ENCODE data around the gene ITGB7. TPM values are rescaled to one million over a fixed set of nuclear protein-coding genes. Genes with fewer than 3 reads are reported as not detected.

The ITGB7 gene
- total and polyA plus RNA-seq, 2 of the 4 experiments (the other 2 are of a cell fraction), result 0.18 to 0.44 TPM

Small RNAs within 50 kb of the gene (microRNA-seq; reads per million reads assigned to microRNA genes)
- not detected for gene HIGD1AP1 (ENCODE audit: insufficient read depth, insufficient read length)

Small RNAs within 50 kb of the gene (small RNA-seq; reads per million reads assigned to genes)
- gene HIGD1AP1, result 0 reads per million in 5 experiments

Other genes starting within 250 kb of the ITGB7 start
- gene EIF4B, start 200.8 kb downstream of the ITGB7 start, total RNA-seq (2012; rRNA removed), result 671 and 1,144 TPM in 2 replicates
- gene EIF4B, start 200.8 kb downstream of the ITGB7 start, polyA plus RNA-seq (2012; rRNA removed), result 227 and 313 TPM in 2 replicates
- 10.4 and 10.6 TPM in 2 replicates for gene TNS2, start 157.2 kb downstream of the ITGB7 start, total RNA-seq (2012; rRNA removed)
- 67.2 and 68.0 TPM in 2 replicates for gene TNS2, start 157.2 kb downstream of the ITGB7 start, polyA plus RNA-seq (2012; rRNA removed)
- gene SPRYD3, start 127.9 kb downstream of the ITGB7 start, total RNA-seq (2012; rRNA removed), result 21.7 and 25.6 TPM in 2 replicates
- 27.8 and 28.8 TPM in 2 replicates for gene SPRYD3, start 127.9 kb downstream of the ITGB7 start, polyA plus RNA-seq (2012; rRNA removed)
- 124 and 140 TPM in 2 replicates for gene IGFBP6, start 109.6 kb downstream of the ITGB7 start, total RNA-seq (2012; rRNA removed)
- gene IGFBP6, start 109.6 kb downstream of the ITGB7 start, polyA plus RNA-seq (2012; rRNA removed), result 337 and 373 TPM in 2 replicates
- under 0.01 and 0.18 TPM in 2 replicates for gene SOAT2, start 103.8 kb downstream of the ITGB7 start, total RNA-seq (2012; rRNA removed)
- gene SOAT2, start 103.8 kb downstream of the ITGB7 start, polyA plus RNA-seq (2012; rRNA removed), result 0.39 and 0.55 TPM in 2 replicates
- gene ZNF740, start 26.5 kb downstream of the ITGB7 start, total RNA-seq (2012; rRNA removed), result 11.7 and 13.1 TPM in 2 replicates
- 7.0 and 14.0 TPM in 2 replicates for gene ZNF740, start 26.5 kb downstream of the ITGB7 start, polyA plus RNA-seq (2012; rRNA removed)
- gene CSAD, start 26.3 kb downstream of the ITGB7 start, total RNA-seq (2012; rRNA removed), result 5.0 and 5.4 TPM in 2 replicates
- gene CSAD, start 26.3 kb downstream of the ITGB7 start, polyA plus RNA-seq (2012; rRNA removed), result 39.8 and 45.6 TPM in 2 replicates
- 7.5 and 7.9 TPM in 2 replicates for gene RARG, start 25.0 kb upstream of the ITGB7 start, total RNA-seq (2012; rRNA removed)
- gene RARG, start 25.0 kb upstream of the ITGB7 start, polyA plus RNA-seq (2012; rRNA removed), result 28.6 and 30.9 TPM in 2 replicates
- 5.6 and 6.5 TPM in 2 replicates for gene ESPL1, start 61.0 kb upstream of the ITGB7 start, total RNA-seq (2012; rRNA removed)
- gene ESPL1, start 61.0 kb upstream of the ITGB7 start, polyA plus RNA-seq (2012; rRNA removed), result 8.6 and 9.2 TPM in 2 replicates
- gene PFDN5, start 88.3 kb upstream of the ITGB7 start, total RNA-seq (2012; rRNA removed), result 764 and 1,011 TPM in 2 replicates
- gene PFDN5, start 88.3 kb upstream of the ITGB7 start, polyA plus RNA-seq (2012; rRNA removed), result 1,210 and 1,338 TPM in 2 replicates
- gene MYG1, start 92.4 kb upstream of the ITGB7 start, total RNA-seq (2012; rRNA removed), result 47.2 and 49.8 TPM in 2 replicates
- 63.7 and 73.6 TPM in 2 replicates for gene MYG1, start 92.4 kb upstream of the ITGB7 start, polyA plus RNA-seq (2012; rRNA removed)
- 37.5 and 44.6 TPM in 2 replicates for gene AAAS, start 114.4 kb upstream of the ITGB7 start, total RNA-seq (2012; rRNA removed)
- gene AAAS, start 114.4 kb upstream of the ITGB7 start, polyA plus RNA-seq (2012; rRNA removed), result 67.1 and 71.9 TPM in 2 replicates
- not detected in 2 replicates for gene SP7, start 129.1 kb upstream of the ITGB7 start, total RNA-seq (2012; rRNA removed)
- not detected in 2 replicates for gene SP7, start 129.1 kb upstream of the ITGB7 start, polyA plus RNA-seq (2012; rRNA removed)
- gene SP1, start 172.9 kb upstream of the ITGB7 start, total RNA-seq (2012; rRNA removed), result 45.0 and 53.6 TPM in 2 replicates
- 19.7 and 21.2 TPM in 2 replicates for gene SP1, start 172.9 kb upstream of the ITGB7 start, polyA plus RNA-seq (2012; rRNA removed)
- gene AMHR2, start 216.6 kb upstream of the ITGB7 start, total RNA-seq (2012; rRNA removed), result not detected in 2 replicates
- gene AMHR2, start 216.6 kb upstream of the ITGB7 start, polyA plus RNA-seq (2012; rRNA removed), result not detected in 2 replicates
- 25.5 and 31.4 TPM in 2 replicates for gene PRR13, start 234.5 kb upstream of the ITGB7 start, total RNA-seq (2012; rRNA removed)
- 95.7 and 114 TPM in 2 replicates for gene PRR13, start 234.5 kb upstream of the ITGB7 start, polyA plus RNA-seq (2012; rRNA removed)
- gene PCBP2, start 244.9 kb upstream of the ITGB7 start, total RNA-seq (2012; rRNA removed), result 190 and 198 TPM in 2 replicates
- 409 and 586 TPM in 2 replicates for gene PCBP2, start 244.9 kb upstream of the ITGB7 start, polyA plus RNA-seq (2012; rRNA removed)